HG02884 (cell line): ENCODE results near the gene HNMT.
"Not testable (repeated sequence)": the region's sequence is repeated elsewhere in the genome, so short reads cannot be mapped to it uniquely, and the experiment has no call there.

Source experiments
- ATAC-seq: cut with Tn5 transposase; IDR thresholded peaks from one replicate; pipeline ENCODE4 v1.9.1; 2021; ENCODE audit warnings: mild to moderate bottlenecking, moderate library complexity; ENCODE audit not compliant: unreplicated experiment

Gene HNMT

GRCh38 chr2:137964066-137964858 lies at the start of gene HNMT:
HNMT (plus strand) TSS chr2:137964473; CDS start chr2:137964492, 19 bp downstream.
- no peak for ATAC-seq

- ATAC-seq: no peak
These were observed 43.0 kb upstream of the HNMT start for GRCh38 chr2:137921105-137921880.

- not testable (repeated sequence) for ATAC-seq
These were observed 42.1 kb upstream of the HNMT start for GRCh38 chr2:137922171-137922570.

GRCh38 chr2:137924019-137924418 lies 40.3 kb upstream of the HNMT start:
- ATAC-seq: no peak

GRCh38 chr2:137925599-137925998 lies 38.7 kb upstream of the HNMT start:
- ATAC-seq: no peak

- ATAC-seq: no peak
These were observed 36.4 kb upstream of the HNMT start for GRCh38 chr2:137927846-137928245.

GRCh38 chr2:137928547-137929518 lies 35.4 kb upstream of the HNMT start:
- no peak for ATAC-seq

GRCh38 chr2:137929519-137929916 lies 34.8 kb upstream of the HNMT start:
- ATAC-seq: no peak

GRCh38 chr2:137930146-137930545 lies 34.1 kb upstream of the HNMT start:
- ATAC-seq: no peak

- no peak for ATAC-seq
These were observed 28.7 kb upstream of the HNMT start for GRCh38 chr2:137935591-137935990.

- ATAC-seq: no peak
These were observed 27.0 kb upstream of the HNMT start for GRCh38 chr2:137937246-137937645.

- ATAC-seq: no peak
These were observed 26.5 kb upstream of the HNMT start for GRCh38 chr2:137937778-137938177.

- no peak for ATAC-seq
These were observed 26.1 kb upstream of the HNMT start for GRCh38 chr2:137938204-137938603.

GRCh38 chr2:137939026-137939425 lies 25.2 kb upstream of the HNMT start:
- no peak for ATAC-seq

GRCh38 chr2:137940154-137940553 lies 24.1 kb upstream of the HNMT start:
- no peak for ATAC-seq

GRCh38 chr2:137942037-137942832 lies 22.0 kb upstream of the HNMT start:
- no peak for ATAC-seq

- no peak for ATAC-seq
These were observed 21.2 kb upstream of the HNMT start for GRCh38 chr2:137942833-137943677.

- no peak for ATAC-seq
These were observed 20.5 kb upstream of the HNMT start for GRCh38 chr2:137943678-137944347.

- no peak for ATAC-seq
These were observed 19.6 kb upstream of the HNMT start for GRCh38 chr2:137944714-137945113.
